Left renal pelvis (tissue), 4 donors: ENCODE results near the gene CHST4. TPM values are rescaled to one million over a fixed set of nuclear protein-coding genes. Genes with fewer than 3 reads are reported as not detected.
"Not testable (repeated sequence)": the region's sequence is repeated elsewhere in the genome, so short reads cannot be mapped to it uniquely, and the experiment has no call there.

Experiments used
- DNase-seq, 4 donors: peaks; one replicate each; pipeline ENCODE4 v3.0.0-alpha.2; 2013; ENCODE audit warnings: low read depth in 4 of 4, low spot score in 3 of 4
- polyA plus RNA-seq, 4 donors: library from polyadenylated mRNA; unstranded; fragments of 120-200 nt; gene quantifications; one replicate each; pipeline ENCODE4 v1.2.1, GENCODE V29; 2013; ENCODE audit not compliant: insufficient read length in 4 of 4

CHST4 gene
- polyA plus RNA-seq, 4 donors = 0.17 to 0.38 (median 0.29) TPM

GRCh38 chr16:71520550-71520949 is 5.7 kb upstream of the CHST4 start:
- DNase-seq = no peak

GRCh38 chr16:71524566-71525553 is 1.4 kb upstream of the CHST4 start:
- DNase-seq = no peak

DNA sequence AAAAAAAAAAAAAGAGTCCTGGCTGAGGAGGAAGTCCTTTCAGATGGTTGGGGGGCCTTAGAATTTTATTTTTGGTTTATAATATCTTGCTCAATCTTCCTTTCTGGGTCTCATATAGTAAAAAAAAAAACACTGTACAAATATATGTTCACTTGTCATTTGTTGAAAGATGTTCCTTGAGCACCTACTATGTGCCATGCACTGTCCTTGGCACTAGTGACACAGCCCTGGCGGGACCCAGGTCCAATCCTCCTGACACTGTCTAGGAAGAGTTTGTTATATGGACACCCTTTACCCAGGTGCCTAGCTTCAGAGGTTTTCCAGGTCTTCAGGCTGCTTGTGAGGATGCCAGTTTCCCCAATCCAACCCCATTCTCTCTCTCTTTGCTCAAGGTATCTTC is 2.0 kb downstream of the CHST4 start:
- DNase-seq = no peak

GRCh38 chr16:71528863-71529262 is 2.6 kb downstream of the CHST4 start:
- DNase-seq = no peak

DNA sequence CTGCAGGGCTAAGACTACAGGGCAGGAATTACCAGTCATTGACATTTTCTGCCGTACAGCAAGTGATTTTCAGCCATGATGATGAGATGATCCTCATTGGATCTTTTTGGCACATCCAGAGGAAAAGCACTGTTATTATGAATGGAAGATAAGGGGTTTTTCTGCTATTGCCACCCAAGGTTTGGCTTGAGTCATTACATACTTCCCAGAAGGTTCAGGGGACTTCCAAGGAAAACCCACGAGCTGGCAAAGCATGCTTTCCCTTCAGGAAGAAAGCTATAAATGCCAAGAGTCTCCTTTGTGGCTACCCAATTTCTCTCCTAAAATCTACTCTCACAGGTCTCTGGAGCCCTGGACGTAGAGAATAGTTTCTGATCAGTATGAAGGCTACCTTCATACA is 6.1 kb downstream of the CHST4 start:
- DNase-seq = no peak

GRCh38 chr16:71536752-71537499 is 10.7 kb downstream of the CHST4 start:
- DNase-seq = no peak

DNA sequence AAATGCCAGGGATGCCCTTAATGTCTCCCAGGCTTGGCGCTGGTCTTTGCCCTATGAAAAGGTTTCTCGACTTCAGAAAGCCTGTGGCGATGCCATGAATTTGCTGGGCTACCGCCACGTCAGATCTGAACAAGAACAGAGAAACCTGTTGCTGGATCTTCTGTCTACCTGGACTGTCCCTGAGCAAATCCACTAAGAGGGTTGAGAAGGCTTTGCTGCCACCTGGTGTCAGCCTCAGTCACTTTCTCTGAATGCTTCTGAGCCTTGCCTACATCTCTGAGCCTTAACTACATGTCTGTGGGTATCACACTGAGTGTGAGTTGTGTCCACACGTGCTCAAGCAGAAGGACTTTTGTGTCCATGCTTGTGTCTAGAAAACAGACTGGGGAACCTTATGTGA is 11.4 kb downstream of the CHST4 start:
- no peak for DNase-seq

DNA sequence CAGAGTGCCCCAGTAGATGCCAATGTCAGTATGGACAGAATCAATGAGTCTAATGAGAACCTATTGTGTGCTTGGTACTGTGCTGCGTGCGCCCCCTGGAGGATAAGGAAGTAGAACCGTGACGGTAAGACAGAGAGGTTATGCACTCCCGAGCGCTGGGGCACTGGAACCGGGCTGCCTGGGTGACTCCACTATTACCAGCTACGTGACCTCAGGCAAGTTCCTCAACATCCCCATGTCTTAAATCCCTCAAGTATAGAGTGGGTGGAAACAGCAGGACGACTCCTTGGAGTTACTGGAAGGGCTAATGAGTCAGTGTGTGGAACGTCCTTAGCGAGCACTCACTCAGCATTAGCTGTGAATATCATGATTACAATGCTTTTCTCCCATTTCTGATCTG is 16.2 kb downstream of the CHST4 start:
- no peak for DNase-seq

DNA sequence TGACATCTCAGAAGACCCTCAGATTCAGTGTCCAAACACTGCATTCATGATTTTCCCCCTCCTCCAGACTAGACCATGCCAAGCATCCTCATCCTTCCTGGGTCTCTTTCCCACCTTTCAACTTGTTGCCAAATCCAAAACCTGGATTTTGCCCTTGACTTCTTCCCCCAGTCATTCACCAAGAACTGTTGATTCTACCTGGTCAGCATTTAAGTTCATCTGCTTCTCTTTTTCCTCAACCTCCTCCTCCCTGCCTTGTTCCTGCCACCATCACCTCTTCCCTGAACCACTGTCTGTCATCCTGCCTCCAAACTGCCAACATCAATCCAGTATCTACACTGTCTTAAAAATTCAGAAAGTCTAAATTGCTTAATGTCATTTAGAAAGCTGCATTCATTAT is 20.9 kb downstream of the CHST4 start:
- no peak for DNase-seq

- no peak for DNase-seq
These were observed 26.7 kb downstream of the CHST4 start for GRCh38 chr16:71552698-71553503.

- DNase-seq = no peak
These were observed 29.1 kb downstream of the CHST4 start for GRCh38 chr16:71555230-71555891.

GRCh38 chr16:71557299-71557698 is 31.1 kb downstream of the CHST4 start:
- DNase-seq = no peak

- DNase-seq = no peak
These were observed 31.8 kb downstream of the CHST4 start for GRCh38 chr16:71557954-71558582.

- DNase-seq = no peak
These were observed 33.6 kb downstream of the CHST4 start for GRCh38 chr16:71559855-71560254.

- DNase-seq = not testable (repeated sequence)
These were observed 35.7 kb downstream of the CHST4 start for GRCh38 chr16:71561886-71562285.

DNA sequence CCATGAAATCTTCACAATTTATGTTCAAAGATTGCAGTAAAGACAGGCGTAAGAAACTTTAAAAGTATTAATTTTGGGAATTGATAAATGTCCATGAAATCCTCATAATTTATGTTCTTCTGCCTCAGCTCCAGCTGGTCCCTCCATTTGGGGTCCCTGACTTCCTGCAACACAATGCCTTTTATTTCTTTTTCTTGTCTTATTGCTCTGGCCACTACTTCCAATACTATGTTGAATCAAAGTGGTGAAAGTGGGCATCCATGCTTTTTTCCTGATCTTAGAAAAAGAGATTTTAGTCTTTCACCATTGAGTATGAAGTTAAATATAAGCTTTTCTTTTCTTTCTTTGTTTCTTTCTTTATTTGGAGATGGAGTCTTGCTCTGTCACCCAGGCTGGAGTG is 36.3 kb downstream of the CHST4 start:
- DNase-seq = no peak

DNA sequence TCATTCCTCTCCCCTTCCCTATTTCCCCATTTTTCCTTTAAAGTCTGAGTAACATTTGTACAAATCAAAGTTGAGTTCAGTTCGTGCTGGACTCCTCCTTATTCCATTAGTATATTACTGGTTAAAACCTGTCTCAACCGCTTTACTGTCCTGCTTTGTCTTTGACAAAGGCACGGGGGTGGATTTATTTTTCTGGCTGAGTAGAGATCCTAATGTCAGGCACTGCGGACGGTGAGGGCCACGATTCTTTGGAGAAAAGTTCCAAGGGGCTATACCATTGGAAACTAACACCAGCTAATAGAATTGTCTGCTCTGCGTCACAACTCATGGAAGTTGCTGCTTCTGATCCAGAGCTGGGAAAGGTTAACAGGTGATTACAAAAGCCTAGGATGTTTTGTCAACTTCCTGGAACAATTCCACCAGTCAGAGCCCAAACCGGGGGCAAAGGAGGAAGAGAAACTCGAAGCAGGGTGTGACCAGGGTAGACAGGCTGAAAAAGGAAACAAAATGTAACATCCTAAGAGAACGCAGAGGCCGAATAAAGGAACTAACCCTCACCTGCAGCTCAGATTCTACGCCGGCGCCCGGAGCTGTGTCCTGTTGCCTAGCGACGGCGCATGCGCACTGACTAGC is 38.2 kb downstream of the CHST4 start:
- DNase-seq = no peak

DNA sequence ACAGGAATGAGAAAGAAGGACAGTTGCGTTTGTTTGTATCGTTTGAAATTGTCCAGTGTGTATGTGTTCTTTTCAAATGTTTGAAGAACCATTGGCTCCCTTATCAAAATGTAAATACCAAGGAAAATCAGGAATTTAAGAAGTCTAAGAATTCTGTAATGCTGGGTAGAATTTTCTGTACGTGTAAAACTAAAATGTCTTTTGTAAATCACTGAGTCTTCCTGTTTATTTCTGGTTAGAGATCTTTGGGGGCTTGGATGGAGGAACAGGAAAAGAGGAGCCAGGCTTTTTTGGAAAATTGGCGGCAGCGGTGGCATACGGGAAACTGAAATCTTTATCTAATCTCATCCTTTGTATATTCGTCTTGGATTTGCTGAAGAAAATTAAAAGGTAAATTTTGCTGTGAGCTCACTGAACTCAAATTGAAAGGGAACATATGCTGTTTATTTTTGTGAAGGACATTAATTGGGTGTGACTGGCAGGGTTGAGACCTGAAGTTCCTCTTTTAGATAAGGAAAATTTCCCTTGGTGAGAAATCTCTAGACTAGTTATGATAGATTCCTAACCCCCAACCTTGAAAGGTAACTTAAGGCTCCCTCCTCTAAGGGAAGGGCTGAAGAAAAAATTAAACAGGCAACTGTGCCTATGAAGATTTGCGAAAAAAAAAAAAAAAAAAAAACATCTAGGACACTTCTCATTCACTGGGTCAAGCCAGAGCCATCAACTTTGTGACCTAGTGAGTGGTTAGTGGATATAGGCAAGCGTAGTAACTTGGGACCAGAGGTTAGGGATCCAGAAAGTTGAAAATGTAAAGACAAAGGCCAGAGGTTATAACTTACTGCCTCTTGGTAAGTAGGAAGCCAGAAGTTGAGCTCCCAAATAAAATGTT is 39.8 kb downstream of the CHST4 start:
- no peak for DNase-seq
